ENCODE measurements around the gene AK1. TPM values are rescaled to one million over a fixed set of nuclear protein-coding genes. Genes with fewer than 3 reads are reported as not detected.

The AK1 gene
- total RNA-seq, 2 experiments from 2014 or later = 12.1 to 14.8 TPM

- ChIA-PET POLR2A (interaction anchor here (0.7 to 3.7 kb wide), 9 partner anchors 14 to 449 kb away, joined by 3 to 19 read pairs (median 3); partner anchors contain the start of gene ST6GALNAC4), CTCF (interaction anchor here (1.2 to 3.0 kb wide), 7 partner anchors 18 to 165 kb away, joined by 3 to 16 read pairs (median 4); partner anchors contain the start of genes ST6GALNAC4 and TOR2A)
- peaks cover 43% of the 10 kb centered on the region for H3K36me3 Mint-ChIP-seq (ENCODE audit: low read depth)
- H3K4me1 Mint-ChIP-seq (ENCODE audit: low read depth) = peaks cover 37% of the 10 kb centered on the region
- peaks cover 5% of the 10 kb centered on the region for H3K9me3 Mint-ChIP-seq
- no peak for TF ChIP-seq CTCF (IDR thresholded peaks at IDR 0.05)
- no peaks in the 10 kb centered on the region for H3K27me3 Mint-ChIP-seq
- DNase-seq (peak; percentile 76), ATAC-seq (peak; percentile 78)
- intact Hi-C loops (cut with micrococcal nuclease) = no loop called here
- peak within 1 kb of the TSS; percentile 82 for H3K4me3 Mint-ChIP-seq
- H3K27ac Mint-ChIP-seq = peak within 1 kb of the TSS; percentile 83
Observed at GRCh38 chr9:127899128-127899943, 21.9 kb upstream of the AK1 start, which contains the start of gene ST6GALNAC6. Gene ST6GALNAC6 (minus strand): TSS chr9:127899603. CDS start chr9:127897981, 1,622 bp downstream.

DNA sequence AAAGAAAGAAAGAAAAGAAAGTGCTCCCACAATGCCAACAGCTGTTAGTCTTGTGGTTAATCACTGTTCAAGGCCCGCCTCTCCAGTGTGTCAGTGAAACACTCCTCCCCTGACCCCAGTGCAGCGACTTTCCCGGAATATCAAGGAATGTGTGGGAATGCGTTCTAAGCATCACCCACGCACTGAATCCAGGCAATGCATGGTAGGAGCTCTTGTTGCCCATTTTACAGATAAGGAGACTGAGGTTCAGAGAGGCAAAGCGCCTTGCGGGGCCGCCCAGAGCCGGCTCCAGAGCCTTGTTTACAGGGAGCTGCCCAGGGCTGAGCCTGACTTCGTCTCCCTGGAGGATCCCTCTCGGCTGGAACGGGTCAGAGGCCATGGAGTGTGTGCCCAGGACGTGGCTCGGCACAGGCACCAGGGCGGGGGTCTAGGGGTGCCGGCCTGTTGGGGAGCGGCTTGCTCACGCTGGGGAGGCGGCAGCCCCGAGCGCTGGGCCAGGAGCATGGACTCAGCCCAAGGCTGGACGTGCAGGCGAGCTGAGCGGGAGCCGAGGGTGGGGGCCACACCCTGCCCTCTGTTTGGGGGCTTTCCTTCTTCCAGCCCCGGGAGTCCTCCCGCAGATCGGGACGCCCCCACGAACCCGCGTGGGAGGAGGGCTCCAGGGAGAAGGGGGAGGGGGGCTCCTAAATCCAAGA lies 21.1 kb upstream of the AK1 start:
- Mint-ChIP-seq H3K27ac (peak overlapping the region; percentile 83), H3K36me3 (ENCODE audit: low read depth) (peaks cover 46% of the 10 kb centered on the region), H3K27me3 (no peaks in the 10 kb centered on the region), H3K4me1 (ENCODE audit: low read depth) (peaks cover 31% of the 10 kb centered on the region), H3K4me3 (peak overlapping the region; percentile 82), H3K9me3 (peaks cover 11% of the 10 kb centered on the region)
- peak; percentile 9 for ATAC-seq
- ChIA-PET CTCF (interaction anchor here (1.2 to 3.0 kb wide), 5 partner anchors 19 to 164 kb away, joined by 3 to 16 read pairs (median 4); partner anchors contain the start of genes ST6GALNAC4 and TOR2A), POLR2A (interaction anchor here (1.0 to 3.7 kb wide), 7 partner anchors 11 to 109 kb away, joined by 3 to 19 read pairs (median 4); partner anchors contain the start of gene ST6GALNAC4)
- TF ChIP-seq CTCF (IDR thresholded peaks at IDR 0.05) = no peak
- intact Hi-C loops (cut with micrococcal nuclease) = no loop called here
- DNase-seq = peak; percentile 33

- TF ChIP-seq CTCF (IDR thresholded peaks at IDR 0.05) = no peak
- H3K27me3 Mint-ChIP-seq = no peaks in the 10 kb centered on the region
- peaks cover 58% of the 10 kb centered on the region for H3K36me3 Mint-ChIP-seq (ENCODE audit: low read depth)
- H3K4me3 Mint-ChIP-seq = peak overlapping the region; percentile 82
- peaks cover 23% of the 10 kb centered on the region for H3K4me1 Mint-ChIP-seq (ENCODE audit: low read depth)
- H3K27ac Mint-ChIP-seq = no peak overlapping the region
- DNase-seq (peak; percentile 56), ATAC-seq (peak; percentile 29)
- intact Hi-C loops (cut with micrococcal nuclease) = no loop called here
- POLR2A ChIA-PET = interaction anchor here (1.0 to 3.7 kb wide), 6 partner anchors 10 to 112 kb away, joined by 3 to 19 read pairs (median 4); partner anchors contain the start of genes CDK9 and ST6GALNAC4
- H3K9me3 Mint-ChIP-seq = peaks cover 15% of the 10 kb centered on the region
- CTCF ChIA-PET = interaction anchor here (2.6 to 3.0 kb wide), 2 partner anchors 24 to 27 kb away, joined by 11 to 16 read pairs; no protein-coding TSS in a partner anchor
Observed at GRCh38 chr9:127897193-127897692, 19.8 kb upstream of the AK1 start.

GRCh38 chr9:127896395-127897192 lies 19.1 kb upstream of the AK1 start:
- no peak overlapping the region for H3K4me3 Mint-ChIP-seq
- no peak for TF ChIP-seq CTCF (IDR thresholded peaks at IDR 0.05)
- no peak overlapping the region for H3K27ac Mint-ChIP-seq
- H3K36me3 Mint-ChIP-seq (ENCODE audit: low read depth) = peaks cover 59% of the 10 kb centered on the region
- no peaks in the 10 kb centered on the region for H3K27me3 Mint-ChIP-seq
- ChIA-PET POLR2A (interaction anchor here (0.9 to 3.7 kb wide), 7 partner anchors 9 to 111 kb away, joined by 3 to 19 read pairs (median 4); partner anchors contain the start of genes CDK9 and ST6GALNAC4), CTCF (interaction anchor here (2.6 kb wide), 2 partner anchors 25 to 26 kb away, joined by 8 to 11 read pairs; no protein-coding TSS in a partner anchor)
- ATAC-seq = no peak
- peaks cover 20% of the 10 kb centered on the region for H3K4me1 Mint-ChIP-seq (ENCODE audit: low read depth)
- intact Hi-C loops (cut with micrococcal nuclease) = no loop called here
- no peak for DNase-seq
- peaks cover 15% of the 10 kb centered on the region for H3K9me3 Mint-ChIP-seq
